ENCODE measurements around the gene LYPD5.

DNA sequence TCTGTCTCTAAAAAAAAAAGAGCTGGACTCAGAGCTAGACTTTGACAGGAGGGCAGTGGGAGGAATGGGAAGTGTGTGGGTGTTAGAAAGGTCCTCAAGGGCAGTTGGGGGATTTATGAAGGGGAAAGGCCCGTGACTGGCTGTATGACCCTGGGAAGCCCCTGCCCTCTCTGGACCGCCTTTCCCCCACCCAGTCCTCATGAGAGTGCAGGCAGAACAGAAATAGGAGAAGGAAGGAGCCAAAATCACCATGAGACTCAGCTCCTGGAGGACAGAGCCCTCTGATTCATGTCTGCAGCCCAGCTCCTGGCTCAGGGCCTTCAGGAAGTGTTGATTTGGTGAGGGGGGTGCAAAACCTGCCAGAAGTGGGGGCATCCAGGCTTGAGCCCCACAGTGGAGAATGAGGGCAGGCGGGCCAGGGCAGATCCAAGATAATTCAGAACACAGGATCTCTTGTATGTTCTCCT, 38.7 kb downstream of the LYPD5 start:
- TF ChIP-seq EZH2 (IDR thresholded peaks at IDR 0.05) = no peak
- TF ChIP-seq POLR2AphosphoS5 (IDR thresholded peaks at IDR 0.05; ENCODE audit: borderline replicate concordance, low read depth, low read length) = no peak
- TF ChIP-seq FOXP2 (optimal IDR thresholded peaks at IDR 0.05; ENCODE audit: control extremely low read depth, extremely low read length, insufficient read depth) = no peak

Data from SK-N-MC (cell line).